Measurements from ENCODE around the gene MGAT2.

Gene MGAT2

DNA sequence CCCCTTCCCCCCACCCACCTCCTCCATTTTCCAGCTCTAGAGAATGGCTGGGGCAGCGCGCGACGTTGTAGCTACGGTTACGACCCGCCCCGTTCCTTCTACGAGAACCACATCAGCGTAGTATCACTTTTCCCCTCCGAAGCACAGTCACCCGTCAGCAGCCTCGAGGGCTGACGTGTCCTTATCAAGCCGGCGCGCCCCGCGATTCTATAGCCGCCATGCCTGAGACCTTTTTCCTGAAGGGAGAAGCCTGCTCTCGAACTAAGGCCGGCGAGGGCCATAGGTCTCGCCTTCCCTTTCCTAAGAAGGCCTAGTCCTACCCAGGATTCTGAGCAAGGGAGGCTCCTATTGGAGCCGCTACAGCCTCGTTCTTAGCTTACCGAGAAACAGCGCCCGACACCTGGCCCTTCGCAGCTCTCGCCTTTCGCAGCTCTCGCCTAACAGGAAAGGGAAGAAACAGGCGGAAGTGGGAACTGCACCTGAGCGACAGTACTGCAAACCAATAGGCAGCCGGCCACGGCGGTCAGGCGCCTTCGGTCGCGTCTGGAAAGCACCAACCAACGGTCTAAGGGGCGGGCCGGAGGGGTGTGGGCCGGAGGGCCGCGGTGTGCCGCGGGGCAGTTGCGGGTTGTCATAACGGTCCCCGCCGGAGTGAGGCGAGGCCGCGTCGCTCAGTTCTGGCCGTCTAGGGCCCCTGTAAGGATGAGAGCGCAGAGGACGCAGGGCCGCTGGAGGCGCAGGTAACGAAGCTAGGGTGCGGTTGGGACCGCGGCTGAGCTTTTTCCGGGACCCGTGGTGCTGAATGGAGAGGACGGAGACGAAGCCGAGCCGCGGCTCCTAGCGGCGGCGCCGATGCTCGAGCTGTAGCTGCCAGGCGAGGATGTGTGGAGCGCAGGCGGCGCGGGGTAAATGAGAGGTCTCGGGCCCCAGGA lies at the start of gene MGAT2, which contains the start of gene RPL36AL:
Gene MGAT2 (plus strand): TSS at position 618 of the 932 bp plus-strand sequence. CDS start 470 bp downstream, outside the sequence.
Gene RPL36AL (minus strand): TSS at position 445 of the 932 bp plus-strand sequence. CDS start 1,522 bp downstream, outside the sequence.
- in situ Hi-C loops (cut with HindIII; ENCODE audit: low sequenced_read_pairs), result no loop called here

DNA sequence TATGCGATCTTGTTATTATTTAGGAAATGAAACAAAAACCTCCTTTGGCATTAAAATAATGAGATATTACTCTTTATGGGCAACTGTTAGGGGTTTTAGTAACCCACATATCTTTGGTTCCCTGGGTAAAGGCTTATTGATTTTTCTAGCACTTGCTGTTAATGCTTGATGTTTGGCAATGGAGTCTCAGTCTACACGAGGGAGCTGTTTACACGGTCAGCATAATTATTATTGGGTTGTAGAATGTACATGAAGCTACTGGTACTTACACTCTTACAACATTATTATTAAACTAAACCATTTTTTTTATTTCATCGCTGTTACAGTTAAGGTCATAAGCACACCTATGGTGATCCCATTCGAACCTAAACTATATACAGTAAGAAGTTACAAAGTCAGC lies 46.6 kb upstream of the MGAT2 start:
- in situ Hi-C loops (cut with HindIII; ENCODE audit: low sequenced_read_pairs), result no loop called here

DNA sequence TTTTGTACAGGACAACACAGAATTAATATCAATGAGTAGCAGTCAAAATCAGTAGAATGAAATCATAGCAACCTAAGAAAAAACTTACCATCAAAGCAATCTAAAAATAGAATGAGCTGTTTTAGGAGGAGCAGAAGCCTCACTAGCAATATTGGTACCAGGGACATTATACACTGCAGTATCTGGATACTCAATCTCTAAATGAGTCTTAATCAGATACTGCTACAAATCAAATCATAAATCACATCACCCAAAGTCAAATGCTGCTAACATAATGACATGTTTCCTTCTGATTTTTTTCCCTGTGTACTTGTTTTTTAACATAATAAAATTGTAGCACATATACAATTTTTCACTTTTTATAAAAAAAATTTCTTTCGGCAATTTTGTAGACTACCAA lies 42.5 kb upstream of the MGAT2 start:
- in situ Hi-C loops (cut with HindIII; ENCODE audit: low sequenced_read_pairs), result no loop called here

DNA sequence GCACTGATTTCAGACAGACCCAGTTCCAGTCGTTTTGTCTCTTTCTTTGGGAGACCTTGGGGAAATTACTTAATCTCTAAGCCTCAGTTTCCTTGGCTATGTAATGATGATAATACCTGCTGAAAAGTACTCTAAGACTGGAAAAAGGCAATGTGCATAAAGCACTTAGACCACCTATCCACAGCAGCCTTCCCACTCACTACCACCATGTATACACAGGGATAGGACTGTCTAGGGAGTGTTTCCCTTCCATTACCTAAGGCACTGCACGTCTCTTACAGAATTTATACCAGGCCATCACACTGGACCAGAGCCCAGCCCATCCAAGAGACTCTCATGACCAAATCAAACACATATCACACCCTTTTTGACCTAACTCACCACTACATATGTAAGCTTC lies 40.8 kb upstream of the MGAT2 start:
- in situ Hi-C loops (cut with HindIII; ENCODE audit: low sequenced_read_pairs), result loop anchor here (10.0 kb wide), 1 partner anchor 75 kb away; no protein-coding TSS in a partner anchor

DNA sequence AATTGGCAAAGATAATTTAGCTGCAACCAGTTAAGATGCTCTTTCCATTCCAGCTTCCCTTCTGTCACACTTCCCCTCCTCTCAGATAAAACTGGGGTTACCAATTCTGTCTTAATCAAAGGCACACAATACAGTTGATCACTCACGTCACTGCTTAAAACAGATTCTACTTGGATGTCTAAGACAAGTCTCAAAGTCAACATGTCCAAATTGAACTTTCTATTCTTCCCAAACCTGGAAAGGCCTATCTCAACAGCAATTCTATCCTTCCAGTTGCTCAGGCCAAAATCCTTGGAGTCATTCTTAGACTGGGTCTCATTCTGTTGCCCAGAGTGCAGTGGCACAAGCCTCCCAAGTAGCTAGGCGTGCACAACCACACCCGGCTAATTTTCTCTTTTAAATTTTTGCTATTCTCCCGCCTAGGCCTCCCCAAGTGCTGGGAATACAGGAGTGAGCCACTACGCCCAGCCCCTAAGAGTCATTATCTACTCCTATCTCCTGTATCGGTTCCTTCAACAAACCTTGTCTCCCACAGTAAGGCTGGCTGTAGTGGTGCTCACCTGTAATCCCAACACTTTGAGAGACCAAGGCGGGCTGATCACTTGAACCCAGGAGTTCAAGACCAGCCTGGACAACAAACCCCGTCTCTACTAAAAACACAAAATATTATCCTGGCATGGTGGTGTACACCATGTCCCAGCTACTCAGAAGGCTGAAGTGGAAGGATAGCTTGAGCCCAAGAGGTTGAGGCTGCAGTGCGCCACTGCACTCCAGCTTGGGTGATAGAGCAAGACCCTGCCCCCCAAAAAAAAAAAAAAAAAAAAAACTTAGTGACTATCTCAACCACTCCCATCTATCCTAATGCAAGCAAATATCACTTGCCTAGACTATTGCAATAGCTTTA lies 39.1 kb upstream of the MGAT2 start:
- in situ Hi-C loops (cut with HindIII; ENCODE audit: low sequenced_read_pairs), result loop anchor here (10.0 kb wide), 1 partner anchor 73 kb away; no protein-coding TSS in a partner anchor

DNA sequence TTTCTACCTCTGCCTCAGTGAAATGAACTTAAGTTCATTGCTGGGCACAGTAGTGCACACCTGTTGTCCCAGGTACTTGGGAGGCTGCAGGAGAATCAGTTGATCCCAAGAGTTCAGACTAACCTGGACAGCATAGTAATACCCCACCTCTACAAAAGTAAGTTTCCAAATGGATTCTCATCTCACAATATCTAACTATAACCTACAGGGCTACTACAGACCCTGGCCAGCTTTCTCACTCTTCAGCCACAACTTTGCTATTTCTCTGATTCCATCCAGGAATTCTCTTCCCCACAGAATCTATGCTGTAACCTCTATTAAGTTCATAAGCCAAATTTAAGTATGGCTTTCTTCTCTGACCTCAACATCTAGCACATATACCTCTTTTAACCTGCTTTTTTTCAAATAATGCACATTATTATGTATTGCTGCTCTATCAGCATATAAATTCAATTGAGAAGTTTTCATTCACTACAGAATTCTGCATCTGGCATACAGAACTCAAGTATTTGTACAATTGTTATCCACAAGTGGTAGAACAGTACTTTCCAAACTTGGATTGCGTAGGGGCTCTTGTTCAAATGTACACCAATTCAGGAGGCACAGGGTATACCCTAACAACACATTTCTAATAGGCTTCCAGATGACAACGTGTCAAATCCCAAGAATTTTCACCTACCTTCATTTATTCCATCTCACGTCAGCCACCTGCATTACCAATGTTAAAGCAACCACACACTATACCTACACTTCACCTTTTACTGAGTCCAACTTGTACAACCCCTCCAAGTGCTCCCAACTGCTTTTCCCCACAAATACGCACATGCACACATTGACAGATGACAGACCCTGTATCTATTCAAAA lies 38.3 kb upstream of the MGAT2 start:
- in situ Hi-C loops (cut with HindIII; ENCODE audit: low sequenced_read_pairs), result loop anchor here (10.0 kb wide), 1 partner anchor 72 kb away; no protein-coding TSS in a partner anchor

DNA sequence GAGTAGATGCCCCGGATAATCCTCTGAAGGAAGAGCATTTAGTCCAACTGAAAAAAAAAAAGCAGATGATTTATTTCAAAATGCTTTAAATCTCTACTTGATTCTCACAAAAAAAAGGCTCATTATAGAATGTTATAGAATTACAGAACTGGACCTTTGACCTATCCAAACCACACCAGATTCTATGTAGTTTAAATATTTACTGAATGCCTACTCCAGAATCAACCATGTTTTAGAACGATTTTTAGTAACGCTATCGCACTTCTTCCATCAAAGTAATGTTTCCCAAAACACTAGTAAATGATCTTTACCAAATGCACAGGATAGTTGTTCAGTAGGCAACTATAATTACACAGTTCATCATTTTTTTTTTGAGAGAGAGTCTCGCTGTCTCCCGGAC lies 37.0 kb upstream of the MGAT2 start:
- in situ Hi-C loops (cut with HindIII; ENCODE audit: low sequenced_read_pairs), result loop anchor here (10.0 kb wide), 1 partner anchor 71 kb away; no protein-coding TSS in a partner anchor

DNA sequence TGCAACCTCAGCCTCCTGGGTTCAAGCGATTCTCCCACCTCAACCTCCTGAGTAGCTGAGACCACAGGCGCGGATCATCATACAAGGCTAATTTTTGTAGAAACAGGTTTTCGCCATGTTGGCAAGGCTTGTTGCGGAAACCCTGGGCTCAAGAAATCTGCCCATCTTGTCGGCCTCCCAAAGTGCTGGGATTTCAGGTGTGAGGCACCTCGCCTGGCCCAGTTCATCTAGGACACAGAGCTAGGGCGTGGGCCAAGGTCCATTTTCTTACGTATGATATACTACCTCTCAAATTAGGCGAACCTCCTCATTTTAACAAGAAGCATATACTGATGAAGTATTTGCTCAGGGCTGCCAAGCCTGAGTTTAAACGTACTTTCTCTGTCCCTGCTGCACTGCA lies 36.5 kb upstream of the MGAT2 start:
- in situ Hi-C loops (cut with HindIII; ENCODE audit: low sequenced_read_pairs), result loop anchor here (10.0 kb wide), 1 partner anchor 71 kb away; no protein-coding TSS in a partner anchor

DNA sequence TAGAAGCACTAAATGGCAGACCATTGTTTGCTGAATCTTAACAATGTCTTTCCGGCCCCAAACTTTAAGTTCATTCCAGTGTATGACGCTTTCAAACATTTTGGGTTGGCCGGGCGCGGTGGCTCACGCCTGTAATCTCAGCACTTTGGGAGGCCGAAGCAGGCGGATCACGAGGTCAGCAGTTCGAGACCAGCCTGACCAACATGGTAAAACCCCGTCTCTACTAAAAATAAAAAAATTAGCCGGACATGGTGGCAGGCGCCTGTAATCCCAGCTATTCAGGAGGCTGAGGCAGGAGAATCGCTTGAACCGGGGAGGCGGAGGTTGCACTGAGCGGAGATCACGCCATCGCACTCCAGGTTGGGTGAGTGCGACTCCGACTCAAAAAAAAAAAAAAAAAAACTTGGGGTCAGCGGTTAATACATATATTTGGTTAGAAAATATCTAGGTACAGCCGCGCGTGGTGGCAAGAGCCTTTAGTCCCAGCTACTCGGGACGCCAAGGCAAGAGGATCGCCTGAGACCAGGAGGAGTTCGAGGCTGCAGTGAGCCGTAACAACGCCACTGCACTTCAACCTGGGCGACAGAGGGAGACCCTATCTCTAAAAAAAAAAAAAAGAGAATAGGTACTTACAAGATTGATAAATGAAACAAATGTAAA lies 35.5 kb upstream of the MGAT2 start:
- in situ Hi-C loops (cut with HindIII; ENCODE audit: low sequenced_read_pairs), result loop anchor here (10.0 kb wide), 1 partner anchor 70 kb away; no protein-coding TSS in a partner anchor

DNA sequence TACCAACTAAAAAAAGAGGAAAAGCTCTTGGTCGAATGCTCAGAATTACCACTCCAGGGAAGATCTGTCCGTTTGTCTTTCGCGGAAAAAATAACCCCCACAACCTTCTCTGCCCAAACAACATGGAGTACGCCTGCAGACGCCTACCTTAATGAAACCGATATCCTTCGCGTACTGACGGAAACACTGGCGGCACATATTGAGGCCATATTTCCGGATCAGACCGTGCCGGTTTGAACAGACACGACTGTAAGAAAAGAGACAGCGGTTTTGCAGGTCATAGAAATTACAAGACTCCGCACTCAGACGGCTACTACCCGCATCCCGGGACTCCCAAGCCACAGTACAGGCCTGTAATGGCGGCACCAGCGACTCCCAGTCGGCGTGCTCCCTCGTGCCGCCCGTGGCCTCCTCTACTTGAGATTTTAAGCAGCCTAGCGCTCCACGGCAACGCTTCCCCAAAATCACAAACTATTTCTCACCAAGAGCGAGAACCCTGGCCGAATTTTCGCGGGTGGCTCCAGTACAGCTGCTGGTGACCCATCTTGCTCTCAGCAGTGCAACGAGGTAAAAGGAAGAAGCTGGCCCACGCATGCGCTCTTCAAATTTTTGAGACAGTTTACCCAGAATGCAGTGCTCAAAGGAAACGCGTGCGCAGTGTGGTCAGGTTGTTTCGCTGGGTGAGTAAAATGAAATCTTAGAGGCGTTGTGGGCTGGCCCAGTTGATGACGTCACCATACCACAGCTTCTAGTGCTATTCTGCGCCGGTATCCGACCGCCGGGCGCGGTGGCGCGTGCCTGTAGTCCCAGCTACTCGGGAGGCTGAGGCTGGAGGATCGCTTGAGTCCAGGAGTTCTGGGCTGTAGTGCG lies 34.6 kb upstream of the MGAT2 start, which contains the start of gene RPS29:
Gene RPS29 (minus strand): TSS at position 578 of the 870 bp plus-strand sequence. CDS start 34 bp downstream, at position 544.
- in situ Hi-C loops (cut with HindIII; ENCODE audit: low sequenced_read_pairs), result loop anchor here (10.0 kb wide), 1 partner anchor 69 kb away; no protein-coding TSS in a partner anchor

DNA sequence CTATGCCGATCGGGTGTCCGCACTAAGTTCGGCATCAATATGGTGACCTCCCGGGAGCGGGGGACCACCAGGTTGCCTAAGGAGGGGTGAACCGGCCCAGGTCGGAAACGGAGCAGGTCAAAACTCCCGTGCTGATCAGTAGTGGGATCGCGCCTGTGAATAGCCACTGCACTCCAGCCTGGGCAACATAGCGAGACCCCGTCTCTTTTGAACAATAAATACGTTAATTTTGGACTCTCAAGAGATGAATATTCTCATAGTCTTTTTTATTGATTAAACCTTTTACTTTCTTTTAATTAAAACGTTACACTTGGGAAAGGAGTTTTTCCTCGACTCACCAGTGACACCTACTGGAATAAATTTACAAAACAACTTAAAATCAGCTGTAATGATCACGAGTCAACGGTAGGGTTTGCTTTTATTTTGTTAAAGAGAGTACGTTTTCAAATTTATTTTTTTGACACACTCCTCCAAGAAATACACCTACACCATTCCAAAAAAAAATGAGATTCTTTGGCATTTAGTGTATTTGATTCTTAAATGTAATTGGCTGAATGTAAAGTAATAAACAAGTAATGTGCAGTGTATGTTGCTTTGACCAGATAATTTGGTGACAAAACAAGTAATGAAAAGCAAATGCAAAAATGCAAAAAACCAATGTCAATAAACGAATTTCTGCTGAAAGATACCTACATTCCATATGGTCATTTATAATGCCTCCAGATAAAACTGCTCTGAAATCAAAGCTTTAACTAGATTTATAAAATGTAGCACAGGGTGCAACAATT lies 33.7 kb upstream of the MGAT2 start:
- in situ Hi-C loops (cut with HindIII; ENCODE audit: low sequenced_read_pairs), result loop anchor here (10.0 kb wide), 1 partner anchor 68 kb away; no protein-coding TSS in a partner anchor

DNA sequence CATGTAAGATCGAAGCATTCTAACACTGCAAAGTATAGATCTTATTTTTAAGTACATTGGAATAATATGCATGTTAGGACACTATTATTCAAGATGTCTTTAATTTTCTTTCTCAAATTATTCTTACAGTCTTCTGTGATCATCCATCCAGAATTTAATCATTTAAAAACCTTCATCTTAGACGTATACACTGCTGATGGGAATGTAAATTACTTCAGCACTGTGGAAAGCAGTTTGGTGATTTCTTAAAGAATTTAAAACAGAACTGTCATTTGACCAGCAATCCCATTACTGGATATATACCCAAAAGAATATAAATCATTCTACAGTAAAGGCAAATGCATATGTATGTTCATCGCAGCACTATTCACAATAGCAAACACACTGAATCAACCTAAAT lies 31.2 kb upstream of the MGAT2 start:
- in situ Hi-C loops (cut with HindIII; ENCODE audit: low sequenced_read_pairs), result loop anchor here (10.0 kb wide), 1 partner anchor 65 kb away; no protein-coding TSS in a partner anchor

DNA sequence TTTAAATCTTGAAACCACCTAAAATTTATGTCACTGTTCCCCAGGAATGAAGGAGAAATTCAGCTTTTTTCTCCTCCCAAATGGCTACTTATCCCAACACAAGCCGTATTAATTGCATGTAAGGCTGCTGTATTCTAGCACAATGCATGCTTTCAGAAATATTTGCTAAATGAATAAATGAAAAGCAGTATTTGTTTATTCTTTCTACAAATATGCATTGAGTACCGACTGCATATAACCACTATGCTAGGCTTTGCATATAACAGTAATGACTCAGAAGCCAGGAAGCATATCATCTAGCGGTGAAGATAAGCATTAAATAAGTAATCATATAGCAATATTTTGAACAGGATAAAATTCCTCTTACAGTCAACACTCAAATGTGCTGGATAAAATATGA lies 27.6 kb upstream of the MGAT2 start:
- in situ Hi-C loops (cut with HindIII; ENCODE audit: low sequenced_read_pairs), result no loop called here

DNA sequence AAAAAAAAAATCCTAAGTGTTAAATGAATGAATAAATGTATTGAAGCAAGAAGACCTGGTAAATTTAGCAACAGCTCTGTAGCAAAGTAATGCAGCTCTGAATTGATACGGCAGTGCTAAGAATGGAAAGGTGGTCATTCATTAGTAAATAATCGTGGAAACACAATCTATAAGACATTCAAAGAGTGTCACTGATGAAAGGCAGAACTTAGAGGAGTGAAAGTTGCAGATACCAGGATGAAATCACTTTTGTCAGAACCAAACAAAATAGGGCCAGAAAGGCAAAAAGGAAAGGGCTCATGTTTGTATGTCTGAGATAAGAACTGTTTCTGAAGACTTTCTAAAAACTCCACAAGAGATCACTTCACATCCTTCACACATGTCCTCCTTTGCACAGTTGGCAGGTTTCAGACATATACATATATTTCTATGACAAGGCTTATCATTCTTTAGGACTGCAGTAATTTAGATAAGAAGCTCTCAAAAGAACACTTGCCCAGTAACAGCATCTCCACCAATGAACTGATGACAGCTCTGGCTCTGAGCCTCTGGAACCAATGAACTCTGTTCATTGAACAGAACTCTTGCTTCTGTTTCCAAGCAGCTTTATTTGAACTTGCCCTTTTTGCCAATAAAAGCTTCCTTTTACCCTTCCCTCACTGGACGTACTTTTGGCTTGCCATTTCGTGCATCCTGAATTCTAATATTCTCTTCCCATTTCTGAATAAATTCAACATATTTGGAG lies 26.1 kb upstream of the MGAT2 start:
- in situ Hi-C loops (cut with HindIII; ENCODE audit: low sequenced_read_pairs), result no loop called here

DNA sequence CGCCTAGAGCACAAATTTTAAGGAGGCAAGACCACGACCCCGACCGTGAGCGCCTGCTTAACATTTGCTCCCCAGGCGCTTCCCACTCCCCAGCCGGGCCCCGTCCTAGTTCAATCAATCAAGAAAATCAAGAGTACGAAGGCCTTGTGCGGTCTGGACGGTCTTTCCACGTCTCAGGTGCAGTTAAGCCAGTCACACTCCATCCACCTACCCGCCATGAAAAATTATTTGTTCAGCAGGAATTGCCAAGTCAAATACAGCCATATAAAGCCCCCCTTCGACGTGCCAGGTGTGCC lies 22.5 kb upstream of the MGAT2 start:
- in situ Hi-C loops (cut with HindIII; ENCODE audit: low sequenced_read_pairs), result no loop called here

DNA sequence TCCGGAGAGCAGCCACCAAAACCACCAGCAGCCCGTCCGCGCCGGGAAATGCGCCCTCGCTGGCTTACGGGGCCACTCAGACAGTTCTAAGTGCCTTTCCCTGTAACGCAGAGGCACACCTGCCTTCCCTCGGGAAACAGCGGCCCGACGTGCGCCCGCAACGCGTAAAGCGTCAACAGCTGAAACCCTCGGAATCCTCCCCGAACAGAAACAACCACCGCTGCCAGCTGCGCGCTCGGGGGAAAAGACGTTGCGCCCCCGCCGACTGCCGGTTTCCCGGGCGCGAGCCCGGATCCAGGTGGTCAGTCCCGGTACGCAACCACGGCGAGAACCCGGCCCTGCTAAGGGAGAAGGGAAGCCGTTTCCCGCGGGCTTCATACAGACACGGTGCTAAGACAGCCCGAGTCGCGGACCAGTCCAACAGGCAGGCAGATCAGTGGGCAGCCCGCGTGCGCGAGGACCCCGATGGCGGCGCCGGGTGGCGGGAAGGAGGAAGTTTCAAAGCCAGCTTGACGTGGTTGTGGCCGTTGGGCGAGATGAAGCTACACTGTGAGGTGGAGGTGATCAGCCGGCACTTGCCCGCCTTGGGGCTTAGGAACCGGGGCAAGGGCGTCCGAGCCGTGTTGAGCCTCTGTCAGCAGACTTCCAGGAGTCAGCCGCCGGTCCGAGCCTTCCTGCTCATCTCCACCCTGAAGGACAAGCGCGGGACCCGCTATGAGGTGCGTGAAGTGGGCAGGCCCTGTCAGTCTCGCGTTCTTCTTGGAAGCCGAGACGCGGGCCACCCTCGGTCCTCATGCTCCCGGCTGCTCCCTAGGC lies 21.9 kb upstream of the MGAT2 start, which contains the start of gene LRR1:
Gene LRR1 (plus strand): TSS at position 456 of the 816 bp plus-strand sequence. CDS start 81 bp downstream, at position 537.
- in situ Hi-C loops (cut with HindIII; ENCODE audit: low sequenced_read_pairs), result no loop called here

Measured in endothelial cell of hepatic sinusoid (primary cell).